H9 (cell line): ENCODE measurements around the gene SP3. TPM values are rescaled to one million over a fixed set of nuclear protein-coding genes. Genes with fewer than 3 reads are reported as not detected.

Experiments used
- DNase-seq: peaks from one replicate; pipeline ENCODE4 v3.0.0-alpha.2; 2017
- H2AFZ ChIP-seq: one replicate; pipeline ENCODE4 v1.6.1; 2013; ENCODE audit warnings: mild to moderate bottlenecking, low read length, control low read depth, moderate library complexity
- H2AK5ac ChIP-seq: 2 replicates; pipeline ENCODE4 v1.6.1; 2013; ENCODE audit warnings: low read length, control low read depth, mixed read lengths; ENCODE audit not compliant: insufficient read length
- H2BK120ac ChIP-seq: one replicate; pipeline ENCODE4 v1.6.1; 2013; ENCODE audit warnings: low read depth, mild to moderate bottlenecking, low read length, control low read depth, inconsistent platforms; ENCODE audit not compliant: poor library complexity, severe bottlenecking
- H2BK12ac ChIP-seq: 2 replicates; pipeline ENCODE4 v1.6.1; 2013; ENCODE audit warnings: low read length, control low read depth, mixed read lengths, low read depth; ENCODE audit not compliant: insufficient read length
- H2BK15ac ChIP-seq: 2 replicates; pipeline ENCODE4 v1.6.1; 2013; ENCODE audit warnings: low read depth, low read length, control low read depth
- H2BK20ac ChIP-seq: one replicate; pipeline ENCODE4 v1.6.1; 2013; ENCODE audit warnings: low read depth, mild to moderate bottlenecking, low read length, control low read depth, inconsistent platforms; ENCODE audit not compliant: poor library complexity, severe bottlenecking
- H2BK5ac ChIP-seq: 2 replicates; pipeline ENCODE4 v1.6.1; 2013; ENCODE audit warnings: low read length, control low read depth, mixed read lengths; ENCODE audit not compliant: insufficient read length
- H3K14ac ChIP-seq: 2 replicates; pipeline ENCODE4 v1.6.1; 2013; ENCODE audit warnings: low read length, control low read depth; ENCODE audit not compliant: insufficient read depth
- H3K18ac ChIP-seq: 2 replicates; pipeline ENCODE4 v1.6.1; 2013; ENCODE audit warnings: low read depth, mild to moderate bottlenecking, mixed read lengths, low read length, control low read depth; ENCODE audit not compliant: insufficient read length
- H3K23ac ChIP-seq: 2 replicates; pipeline ENCODE4 v1.6.1; 2013; ENCODE audit warnings: low read length, control low read depth, mixed read lengths, low read depth; ENCODE audit not compliant: insufficient read length
- H3K23me2 ChIP-seq: 2 replicates; pipeline ENCODE4 v1.6.1; 2013; ENCODE audit warnings: low read depth, mild to moderate bottlenecking, mixed read lengths, low read length, control low read depth; ENCODE audit not compliant: insufficient read length, poor library complexity, severe bottlenecking
- H3K27ac ChIP-seq: 2 replicates; pipeline ENCODE4 v1.5.1; 2013; ENCODE audit warnings: low read length, control low read depth, mixed read lengths, low read depth; ENCODE audit not compliant: insufficient read length
- H3K27me3 ChIP-seq: 2 replicates; pipeline ENCODE4 v1.6.1; 2013; ENCODE audit warnings: low read length, control low read depth, inconsistent platforms; ENCODE audit not compliant: insufficient read depth
- H3K4ac ChIP-seq: 2 replicates; pipeline ENCODE4 v1.6.1; 2013; ENCODE audit warnings: low read depth, mild to moderate bottlenecking, control low read depth, inconsistent platforms, low read length, moderate library complexity
- H3K4me1 ChIP-seq: 2 replicates; pipeline ENCODE4 v1.6.1; 2013; ENCODE audit warnings: low read length, control low read depth, inconsistent platforms; ENCODE audit not compliant: insufficient read depth
- H3K4me2 ChIP-seq: 2 replicates; pipeline ENCODE4 v1.6.1; 2013; ENCODE audit warnings: low read length, control low read depth, mixed read lengths; ENCODE audit not compliant: insufficient read length, insufficient read depth
- H3K56ac ChIP-seq: 2 replicates; pipeline ENCODE4 v1.6.1; 2013; ENCODE audit warnings: low read depth, mild to moderate bottlenecking, mixed read lengths, low read length, control low read depth; ENCODE audit not compliant: insufficient read length
- H3K79me1 ChIP-seq: 2 replicates; pipeline ENCODE4 v1.6.1; 2013; ENCODE audit warnings: low read depth, mild to moderate bottlenecking, moderate library complexity, low read length, control low read depth, inconsistent platforms; ENCODE audit not compliant: insufficient read depth, poor library complexity, severe bottlenecking
- H3K79me2 ChIP-seq: 2 replicates; pipeline ENCODE4 v1.6.1; 2013; ENCODE audit warnings: low read length, control low read depth, inconsistent platforms; ENCODE audit not compliant: insufficient read depth
- H3K9ac ChIP-seq: 2 replicates; pipeline ENCODE4 v1.6.1; 2013; ENCODE audit warnings: low read length, control low read depth, mixed read lengths; ENCODE audit not compliant: insufficient read length; ENCODE audit errors: extremely low read depth
- H3K9me3 ChIP-seq: one replicate; pipeline ENCODE4 v1.6.1; 2013; ENCODE audit warnings: low read depth, low read length, inconsistent platforms; ENCODE audit not compliant: control insufficient read depth
- H3T11ph ChIP-seq: one replicate; pipeline ENCODE4 v1.6.1; 2013; ENCODE audit warnings: mild to moderate bottlenecking, low read length, control low read depth, inconsistent platforms
- H4K20me1 ChIP-seq: one replicate; pipeline ENCODE4 v1.6.1; 2013; ENCODE audit not compliant: control insufficient read depth, insufficient read length, insufficient read depth
- H4K5ac ChIP-seq: 2 replicates; pipeline ENCODE4 v1.6.1; 2013; ENCODE audit warnings: low read depth, mild to moderate bottlenecking, mixed read lengths, low read length, control low read depth; ENCODE audit not compliant: insufficient read length
- H4K8ac ChIP-seq: replicated peaks from 2 replicates; pipeline ENCODE4 v1.6.1; 2013; ENCODE audit warnings: low read length, control low read depth, mixed read lengths, low read depth; ENCODE audit not compliant: insufficient read length
- H4K91ac ChIP-seq: 2 replicates; pipeline ENCODE4 v1.6.1; 2013; ENCODE audit warnings: low read depth, mild to moderate bottlenecking, moderate library complexity, mixed read lengths, low read length, control low read depth; ENCODE audit not compliant: insufficient read length
- H3K27ac Mint-ChIP-seq, 3 experiments: 2 replicates in 2 of 3; 3 replicates in 1 of 3; pipeline ENCODE4 v1.8.0; 2020 to 2021; ENCODE audit warnings: mixed read lengths in 3 of 3, mild to moderate bottlenecking in 1 of 3, moderate library complexity in 1 of 3
- H3K27me3 Mint-ChIP-seq: 2 replicates; pipeline ENCODE4 v1.8.0; 2021; ENCODE audit warnings: low read depth, mild to moderate bottlenecking, moderate library complexity, mixed read lengths
- H3K36me3 Mint-ChIP-seq, 3 experiments: 2 replicates in 2 of 3; 3 replicates in 1 of 3; pipeline ENCODE4 v1.8.0; 2020 to 2021; ENCODE audit warnings: low read depth in 3 of 3, mixed read lengths in 3 of 3; ENCODE audit not compliant: insufficient read depth in 1 of 3
- H3K4me1 Mint-ChIP-seq, 2 experiments: 2 replicates each; pipeline ENCODE4 v1.8.0; 2020; ENCODE audit warnings: mixed read lengths in 2 of 2
- H3K4me3 Mint-ChIP-seq, 2 experiments: 2 replicates in 1 of 2; 3 replicates in 1 of 2; pipeline ENCODE4 v1.8.0; 2020 to 2021; ENCODE audit warnings: mild to moderate bottlenecking in 2 of 2, mixed read lengths in 2 of 2, moderate library complexity in 1 of 2
- H3K9me3 Mint-ChIP-seq, 2 experiments: 2 replicates in 1 of 2; 3 replicates in 1 of 2; pipeline ENCODE4 v1.8.0; 2020; ENCODE audit warnings: mild to moderate bottlenecking in 2 of 2, mixed read lengths in 2 of 2, moderate library complexity in 1 of 2
- CTCF ChIP-seq: fragments of 200-600 bp; sonication (generic); conservative IDR thresholded peaks from 3 replicates; pipeline ENCODE4 v1.8.0; 2021; ENCODE audit warnings: antibody characterized with exemption, mild to moderate bottlenecking
- WGBS: extraction: QIAGEN DNeasy Blood & Tissue Kit; methylation state at CpG from one replicate; pipeline ENCODE4 v1.1.7; 2013; ENCODE audit warnings: missing lambda C conversion rate, low lambda C conversion rate, mixed read lengths; ENCODE audit not compliant: insufficient read length; ENCODE audit errors: extremely low coverage; 5-methylcytosine and 5-hydroxymethylcytosine counted together
- total RNA-seq: library from RNA; stranded (reverse); gene quantifications from 2 replicates; pipeline ENCODE4 v1.2.1, GENCODE V29; 2021

Gene SP3
- total RNA-seq, 1 experiment from 2014 or later, result 86.3 TPM

- H3K9me3 Mint-ChIP-seq, result no peaks in the 10 kb centered on the region
- TF ChIP-seq CTCF, result no peak
- Histone ChIP-seq H2AK5ac (no peak overlapping the region), H3K27ac (no peak overlapping the region), H3K79me2 (no peaks in the 10 kb centered on the region), H3K56ac (no peak overlapping the region), H4K20me1 (no peaks in the 10 kb centered on the region), H2BK12ac (no peak overlapping the region), H2BK120ac (peak overlapping the region; percentile 77), H3K4me1 (peaks cover 4% of the 10 kb centered on the region; the same call in 1 of the 2 replicates), H2AFZ (no peak overlapping the region), H2BK5ac (no peak overlapping the region), H3K79me1 (no peaks in the 10 kb centered on the region), H4K91ac (no peak overlapping the region), H4K5ac (no peak overlapping the region), H2BK15ac (no peak overlapping the region), H3K23ac (no peak overlapping the region), H3K9ac (no peak overlapping the region), H2BK20ac (no peak overlapping the region), H3K4ac (no peak overlapping the region), H3K9me3 (no peaks in the 10 kb centered on the region), H3T11ph (no peak overlapping the region), H3K23me2 (no peaks in the 10 kb centered on the region), H4K8ac (no peak overlapping the region), H3K27me3 (no peaks in the 10 kb centered on the region), H3K4me2 (no peak overlapping the region), H3K14ac (no peak overlapping the region), H3K18ac (no peak overlapping the region)
- no CpG with 5 or more reads among the region's 2 CpGs for WGBS
- H3K4me3 Mint-ChIP-seq, result no peak overlapping the region
- H3K27ac Mint-ChIP-seq, result peak overlapping the region in 1 of 3 experiments; percentile 18; a peak in 1 of 7 replicates
- DNase-seq, result no peak
- peaks cover 1% of the 10 kb centered on the region; the same call in 1 of the 2 replicates for H3K27me3 Mint-ChIP-seq
- H3K36me3 Mint-ChIP-seq, result no peaks in the 10 kb centered on the region
- H3K4me1 Mint-ChIP-seq, result peaks cover 11 to 16% of the 10 kb centered on the region in 2 experiments
These were observed 17.1 kb upstream of the SP3 start for GRCh38 chr2:173982182-173982714.
